Pancreas (tissue), 10 donors: ENCODE data around the gene ARHGEF40. TPM values are rescaled to one million over a fixed set of nuclear protein-coding genes. Genes with fewer than 3 reads are reported as not detected.

Experiments used
- ATAC-seq, 4 donors: fragments of 200-7000 bp; cut with Tn5 transposase; one replicate each; pipeline versions ENCODE4 v1.8.0 to v1.9.1; 2020; ENCODE audit warnings: mild to moderate bottlenecking in 4 of 4, moderate library complexity in 4 of 4
- DNase-seq, 6 donors: peaks; one replicate each; pipeline ENCODE4 v3.0.0-alpha.2; 2020
- FAIRE-seq: peaks from 2 replicates; lab custom pipeline; 2012; peaks lifted over from hg19 to GRCh38; lab: Jason Lieb, UNC
- H3K27ac ChIP-seq, 4 donors: fragments of 200-600 bp; sonication (generic); 1 replicate in 3 of 4; 2 replicates in 1 of 4; pipeline versions ENCODE4 v1.5.0 to v1.8.0; 2020
- H3K27me3 ChIP-seq, 4 donors: fragments of 200-600 bp; one replicate each; pipeline ENCODE4 v1.8.0; 2021
- H3K36me3 ChIP-seq, 3 donors: fragments of 200-600 bp; sonication (generic) in 1 of 3; one replicate each; pipeline versions ENCODE4 v1.5.0 to v1.8.0; 2020 to 2021
- H3K4me1 ChIP-seq, 3 donors: fragments of 200-600 bp; one replicate each; pipeline ENCODE4 v1.8.0; 2021
- H3K4me3 ChIP-seq, 4 donors: fragments of 200-600 bp; sonication (generic) in 2 of 4; one replicate each; pipeline versions ENCODE4 v1.5.0 to v1.8.0; 2020 to 2021
- H3K9me3 ChIP-seq, 4 donors: fragments of 200-600 bp; one replicate each; pipeline ENCODE4 v1.8.0; 2021
- CTCF ChIP-seq, 4 donors: fragments of 200-600 bp; sonication (generic) in 3 of 4; IDR thresholded peaks; one replicate each; pipeline versions ENCODE4 v1.5.0 to v1.8.0; 2021; ENCODE audit warnings: antibody characterized with exemption in 4 of 4
- WGBS, 2 donors: extraction: QIAGEN DNeasy Blood & Tissue Kit; methylation state at CpG; one replicate each; pipeline ENCODE4 v1.1.7; 2013; 5-methylcytosine and 5-hydroxymethylcytosine counted together
- intact Hi-C, 3 donors: fragments of 100-400 bp; cut with DNase I; formaldehyde crosslinking; loops; one replicate each; pipeline versions ENCODE4 v1.11.1 to v1.14.2; 2022
- polyA plus RNA-seq, 2 donors: library from polyadenylated mRNA; stranded (reverse); fragments of 200-250 nt; gene quantifications; one replicate each; pipeline ENCODE4 v1.2.3, GENCODE V29; 2013
- total RNA-seq, 6 donors: library from RNA; stranded (reverse); fragmentation: NEBNext Ultra II Directional in 4 of 6; extraction: Animal tissue kit (Norgen Biotek cat#: 25700) in 4 of 6; gene quantifications; one replicate each; pipeline versions ENCODE4 v1.2.1 to v1.2.4, GENCODE V29; 2021 to 2023
- donor health status: healthy with polysubstance abuse.
- donor health status: DM: no; HTN: no; CAD: no; lungs with moderate emphysema.
- donor health status: DM: no; HTN: no; CAD: no.
- donor health status: control.
- donor health status: control.
- donor health status: Bipolar disorder and iron deficiency.
- donor health status: DM: yes; HTN: yes; CAD: no.
- donor health status: DM: no; HTN: no; CAD: no.
- donor health status: DM: no; HTN: no; CAD: no.
- donor health status: DM: yes; HTN: yes; CAD: no.

The ARHGEF40 gene
- total and polyA plus RNA-seq, 8 donors: 24.5 to 77.0 (median 43.8) TPM

DNA sequence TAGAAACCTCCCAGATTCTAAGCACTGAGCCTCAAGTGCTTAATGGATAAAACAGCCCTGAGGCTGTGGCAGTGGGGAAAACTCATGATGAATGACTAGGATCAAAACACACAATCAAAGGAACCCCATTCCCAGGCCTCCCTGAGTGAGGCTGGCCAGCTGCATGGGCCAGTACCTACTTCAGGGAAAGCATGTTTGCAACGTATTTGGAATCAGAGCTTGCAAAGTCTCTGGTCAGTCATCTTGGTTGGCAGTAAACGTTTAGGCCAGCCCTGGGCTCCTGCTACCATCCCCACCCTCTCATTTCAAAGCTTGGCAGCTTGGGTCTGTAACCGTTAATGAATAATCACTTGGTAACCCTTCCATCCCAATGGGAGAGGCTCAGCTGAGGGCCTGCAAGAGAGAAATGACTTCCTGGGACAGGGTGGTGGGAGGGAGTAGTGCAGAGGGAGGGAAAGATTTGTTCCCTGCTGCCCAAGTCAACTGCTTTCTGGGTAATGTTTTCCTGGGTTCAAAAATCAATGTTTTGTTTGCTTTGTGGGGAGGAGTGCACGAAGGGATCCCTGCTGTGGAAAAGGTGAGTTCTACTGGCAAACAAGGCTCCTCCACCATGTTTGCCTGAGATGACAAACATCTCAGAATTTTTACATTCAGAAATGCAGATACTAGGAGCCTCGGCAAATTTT is 14.5 kb upstream of the ARHGEF40 start:
- ATAC-seq (peak; percentile 66 to 85 (median 78)), FAIRE-seq (no peak), DNase-seq (peak in 2 of 6 donors; percentile 30 to 49)
- Histone ChIP-seq H3K27me3 (no peaks in the 10 kb centered on the region), H3K27ac (peak overlapping the region in 3 of 4 donors; percentile 10 to 60 (median 54)), H3K4me3 (no peak overlapping the region), H3K36me3 (no peaks in the 10 kb centered on the region), H3K4me1 (peaks cover 12 to 42% (median 32%) of the 10 kb centered on the region in 3 donors), H3K9me3 (no peaks in the 10 kb centered on the region)
- 19 to 24% methylated on average over 5 of the region's 5 CpGs for WGBS, 2 donors
- intact Hi-C loops: no loop called here
- TF ChIP-seq CTCF (IDR thresholded peaks at IDR 0.05): no peak

DNA sequence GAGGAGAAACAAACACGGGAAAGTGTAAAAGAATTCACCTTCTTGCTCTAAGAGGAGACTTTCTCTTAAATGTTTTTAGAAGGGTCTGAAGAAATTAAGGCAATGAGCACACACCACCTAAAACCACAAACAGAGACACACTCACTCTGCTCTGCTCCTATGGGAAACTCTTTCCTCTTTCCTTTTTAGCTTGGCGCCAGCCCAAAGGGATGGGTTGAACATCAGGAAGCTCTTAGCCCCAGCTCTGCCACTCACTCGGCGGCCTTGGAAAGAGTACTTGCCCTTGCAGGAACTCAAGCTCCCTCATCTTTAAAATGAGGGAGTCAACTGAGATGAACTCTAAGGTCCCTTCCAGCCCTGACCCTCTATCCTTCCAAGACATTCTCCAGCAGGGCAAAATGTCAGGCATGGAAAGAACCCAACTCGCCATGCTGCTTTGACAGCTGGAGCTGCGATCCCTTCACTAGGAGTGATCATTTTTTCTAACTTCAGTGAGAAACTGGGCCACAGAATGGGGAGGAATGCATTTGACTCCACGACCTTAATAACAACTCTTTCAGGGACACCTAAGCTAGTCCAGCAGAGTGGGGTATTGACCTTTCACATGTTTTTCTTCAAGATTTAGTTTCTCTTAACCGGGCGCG is 13.5 kb upstream of the ARHGEF40 start:
- Histone ChIP-seq H3K27ac (peak overlapping the region in 2 of 4 donors; percentile 54 to 60), H3K9me3 (no peaks in the 10 kb centered on the region), H3K36me3 (no peaks in the 10 kb centered on the region), H3K27me3 (no peaks in the 10 kb centered on the region), H3K4me3 (no peak overlapping the region), H3K4me1 (peaks cover 12 to 42% (median 32%) of the 10 kb centered on the region in 3 donors)
- intact Hi-C loops: no loop called here
- FAIRE-seq (no peak), DNase-seq (no peak), ATAC-seq (peak in 1 of 4 donors; percentile 24)
- TF ChIP-seq CTCF (IDR thresholded peaks at IDR 0.05): no peak
- WGBS, 2 donors: 79% methylated on average over 10 of the region's 10 CpGs

GRCh38 chr14:21057803-21058675 is 12.1 kb upstream of the ARHGEF40 start, which contains the start of gene RNASE8:
RNASE8 (plus strand) TSS chr14:21057822; CDS start chr14:21057893, 71 bp downstream.
- TF ChIP-seq CTCF (IDR thresholded peaks at IDR 0.05): no peak
- no peaks in the 10 kb centered on the region for H3K27me3 ChIP-seq
- DNase-seq (no peak), ATAC-seq (no peak), FAIRE-seq (no peak)
- peak within 1 kb of the TSS in 2 of 4 donors; percentile 54 to 60 for H3K27ac ChIP-seq
- H3K4me3 ChIP-seq: no peak within 1 kb of the TSS
- H3K9me3 ChIP-seq: no peaks in the 10 kb centered on the region
- no peaks in the 10 kb centered on the region for H3K36me3 ChIP-seq
- 71 to 81% methylated on average over 8 of the region's 8 CpGs for WGBS, 2 donors
- peaks cover 12 to 34% (median 32%) of the 10 kb centered on the region in 3 donors for H3K4me1 ChIP-seq
- intact Hi-C loops: no loop called here

DNA sequence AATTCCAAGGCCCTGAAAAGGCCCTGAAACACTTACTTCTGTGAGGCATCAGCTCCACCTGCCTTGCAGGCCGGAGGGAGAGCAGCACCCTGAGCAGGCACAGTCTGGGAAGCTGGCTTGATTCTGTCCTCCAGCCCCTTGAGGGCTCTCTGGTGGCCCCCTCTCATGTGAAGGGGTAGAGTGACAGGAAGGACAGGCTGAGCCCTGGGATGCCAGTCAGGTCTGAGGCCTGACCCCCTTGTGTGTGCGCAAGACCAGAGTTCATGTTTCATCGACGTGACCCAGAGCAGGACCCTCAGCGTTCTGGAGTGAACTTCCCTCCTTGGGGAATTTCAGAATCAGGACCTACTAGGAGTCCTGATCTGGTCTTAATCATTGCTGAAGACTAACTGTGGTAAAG is 11.2 kb upstream of the ARHGEF40 start:
- FAIRE-seq: no peak
- DNase-seq: no peak
- H3K4me3 ChIP-seq: no peak overlapping the region
- no peaks in the 10 kb centered on the region for H3K9me3 ChIP-seq
- ATAC-seq: no peak
- TF ChIP-seq CTCF (IDR thresholded peaks at IDR 0.05): no peak
- intact Hi-C loops: no loop called here
- H3K27ac ChIP-seq: no peak overlapping the region
- H3K4me1 ChIP-seq: peaks cover 12 to 27% (median 24%) of the 10 kb centered on the region in 3 donors
- H3K36me3 ChIP-seq: no peaks in the 10 kb centered on the region
- 83 to 86% methylated on average over 5 of the region's 5 CpGs for WGBS, 2 donors
- no peaks in the 10 kb centered on the region for H3K27me3 ChIP-seq
